GM18868 (cell line): Measurements from ENCODE around the gene TMEM120B.
"Not testable (repeated sequence)": the region's sequence is repeated elsewhere in the genome, so short reads cannot be mapped to it uniquely, and the experiment has no call there.

ENCODE experiments used
- ATAC-seq: cut with Tn5 transposase; IDR thresholded peaks from one replicate; pipeline ENCODE4 v1.9.1; 2021; ENCODE audit warnings: mild to moderate bottlenecking, moderate library complexity; ENCODE audit not compliant: unreplicated experiment

Gene TMEM120B

DNA sequence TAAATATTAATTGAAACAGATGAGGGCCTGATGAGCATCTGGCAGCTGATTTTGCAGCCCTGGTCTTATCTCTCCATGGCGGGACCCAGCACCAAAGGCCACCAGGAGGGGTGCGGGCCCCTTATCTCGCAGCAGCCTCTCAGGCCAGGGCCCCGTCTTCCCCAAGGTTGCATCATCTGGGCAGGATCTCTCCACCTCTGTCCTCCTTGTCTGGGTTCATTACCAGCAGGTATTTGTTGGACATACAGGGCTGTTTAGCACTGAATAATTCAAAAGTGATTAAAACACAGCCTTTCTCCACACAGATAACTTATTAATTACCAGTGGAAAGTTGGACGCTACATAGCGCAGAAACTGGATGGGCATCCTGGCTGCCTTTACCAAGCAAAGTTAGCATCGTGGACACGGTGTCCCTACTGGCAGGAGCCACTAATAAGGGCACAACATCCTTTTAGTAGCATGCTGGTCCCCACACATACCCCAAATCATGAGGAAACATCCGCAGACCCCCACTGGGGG is 25.8 kb downstream of the TMEM120B start:
- no peak for ATAC-seq

DNA sequence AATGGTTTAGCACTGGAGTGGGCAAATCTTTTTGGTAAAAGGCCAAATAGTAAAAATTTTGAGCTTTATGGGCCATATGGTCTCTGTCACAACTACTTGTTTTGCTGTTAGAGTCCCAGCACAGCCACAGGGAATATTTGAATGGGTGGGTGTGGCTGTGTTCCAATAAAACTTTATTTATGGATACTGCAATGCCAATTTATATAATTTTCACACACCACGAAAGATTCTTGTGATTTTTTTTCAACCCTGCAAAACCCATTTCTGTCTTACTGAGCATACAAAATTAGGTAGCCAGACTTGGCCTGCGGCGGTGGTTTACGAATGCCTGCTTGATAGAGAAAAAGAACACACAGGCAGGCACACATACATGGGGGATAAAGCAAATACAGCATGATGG is 28.3 kb downstream of the TMEM120B start:
- no peak for ATAC-seq

DNA sequence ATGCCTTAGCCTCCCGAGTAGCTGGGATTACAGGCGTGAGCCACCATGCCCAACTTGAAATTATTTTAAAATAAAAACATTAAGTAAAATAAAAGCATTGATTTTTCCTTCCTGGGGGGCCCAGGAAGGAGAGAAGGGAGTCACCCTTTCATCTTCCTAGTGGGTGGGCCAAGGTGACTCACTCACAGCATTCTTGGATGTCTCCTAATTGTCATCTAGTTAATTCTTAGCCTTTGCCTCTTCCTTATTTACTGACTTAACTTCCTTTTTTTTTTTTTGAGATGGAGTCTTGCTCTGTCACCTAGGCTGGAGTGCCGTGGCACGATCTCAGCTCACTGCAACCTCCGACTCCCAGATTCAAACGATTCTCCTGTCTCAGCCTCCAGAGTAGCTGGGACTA is 29.2 kb downstream of the TMEM120B start:
- no peak for ATAC-seq

DNA sequence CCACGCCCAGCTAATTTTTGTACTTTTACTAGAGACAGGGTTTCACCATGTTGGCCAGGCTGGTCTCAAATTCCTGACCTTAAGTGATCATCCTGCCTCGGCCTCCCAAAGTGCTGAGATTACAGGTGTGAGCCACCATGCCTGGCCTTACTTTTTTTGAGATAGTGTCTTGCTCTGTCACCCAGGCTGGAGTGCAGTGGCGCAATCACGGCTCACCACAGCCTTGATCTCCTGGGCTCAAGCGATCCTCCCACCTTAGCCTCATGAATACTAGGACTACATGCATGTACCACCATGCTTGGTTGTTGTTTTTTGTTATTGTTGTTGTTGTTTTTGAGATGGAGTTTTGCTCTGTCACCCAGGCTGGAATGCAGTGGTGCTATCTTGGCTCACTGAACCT is 33.0 kb downstream of the TMEM120B start:
- not testable (repeated sequence) for ATAC-seq

DNA sequence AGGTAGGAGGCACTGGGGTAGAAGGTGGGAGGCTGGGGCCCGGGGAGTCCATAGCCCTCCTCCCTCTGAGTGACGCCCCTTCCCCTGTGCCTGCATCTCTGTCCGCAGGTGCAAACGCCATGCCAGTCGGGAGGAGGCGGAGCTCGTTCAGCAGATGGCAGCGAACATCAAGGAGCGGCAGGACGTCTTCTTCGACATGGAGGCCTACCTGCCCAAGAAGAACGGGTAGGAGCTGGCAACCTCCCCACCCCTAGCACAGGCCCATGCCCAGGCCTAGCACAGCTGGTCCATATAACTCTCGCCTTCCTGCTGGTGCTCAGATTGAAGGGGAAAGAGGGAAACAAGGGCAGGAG is 35.6 kb downstream of the TMEM120B start:
- ATAC-seq: no peak

DNA sequence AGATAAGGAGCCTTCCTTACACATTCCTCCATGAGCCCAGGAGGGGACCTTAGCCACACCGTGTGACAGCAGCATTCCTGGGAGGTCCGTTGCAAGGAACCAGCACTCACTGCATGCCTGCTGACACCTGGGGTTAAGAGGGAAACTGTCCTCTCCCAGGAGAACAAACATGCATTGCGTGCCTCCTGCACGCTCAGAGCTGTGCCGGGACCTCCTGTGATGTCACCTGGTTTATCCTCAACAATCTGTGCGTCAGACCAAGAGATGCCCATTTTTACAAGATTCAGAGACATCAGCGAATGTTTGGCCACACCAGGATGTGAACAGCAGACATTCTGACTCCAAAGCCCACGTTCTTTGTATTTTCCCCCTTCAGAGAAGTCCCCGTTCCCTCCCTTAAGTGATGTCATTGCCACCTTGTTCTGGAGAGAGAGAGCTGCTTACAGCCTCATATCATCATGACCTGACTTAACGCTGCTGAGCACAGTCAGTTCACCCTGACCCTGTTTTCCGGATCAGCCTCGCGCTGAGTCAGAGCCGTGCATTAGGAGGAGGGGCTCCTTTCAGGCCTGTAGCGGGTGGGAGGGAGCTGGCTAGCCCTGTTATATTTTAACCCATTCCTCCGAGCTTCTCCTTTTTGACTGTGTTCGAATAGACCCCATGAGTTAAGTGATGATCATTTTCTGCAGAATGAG is 36.2 kb downstream of the TMEM120B start:
- ATAC-seq: no peak

DNA sequence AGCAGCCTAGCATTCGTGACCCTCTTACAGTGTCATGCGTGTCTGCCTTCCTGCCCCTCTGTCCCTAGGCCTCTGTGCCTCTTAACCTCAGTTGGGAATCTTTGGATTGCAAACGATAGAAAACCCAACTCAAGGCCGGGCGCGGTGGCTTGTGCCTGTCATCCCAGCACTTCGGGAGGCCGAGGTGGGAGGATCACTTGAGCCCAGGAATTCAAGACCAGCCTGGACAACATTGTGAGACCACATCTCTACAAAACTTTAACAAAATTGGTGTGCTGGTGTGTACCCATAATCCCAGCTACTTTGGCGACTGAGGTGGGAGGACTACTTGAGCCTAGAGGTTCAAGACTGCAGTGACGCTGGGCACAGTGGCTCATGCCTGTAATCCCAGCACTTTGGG is 36.7 kb downstream of the TMEM120B start:
- ATAC-seq: no peak

DNA sequence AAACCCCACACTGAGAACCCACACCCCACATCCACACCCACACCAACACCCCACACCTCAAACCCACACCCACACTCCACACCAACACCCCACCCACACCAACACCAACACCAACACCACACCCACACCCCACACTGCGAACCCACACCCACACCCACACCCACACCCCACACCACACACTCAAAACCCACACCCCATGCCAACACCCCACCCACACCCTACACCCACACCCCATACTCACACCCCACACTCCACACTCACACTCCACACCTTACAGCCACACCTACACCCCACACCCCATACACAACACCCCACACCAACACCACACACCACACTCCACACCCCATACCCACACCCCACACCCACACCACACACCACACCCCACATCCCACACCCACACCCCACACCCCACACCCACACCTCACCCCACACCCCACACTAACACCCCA is 38.0 kb downstream of the TMEM120B start:
- no peak for ATAC-seq

DNA sequence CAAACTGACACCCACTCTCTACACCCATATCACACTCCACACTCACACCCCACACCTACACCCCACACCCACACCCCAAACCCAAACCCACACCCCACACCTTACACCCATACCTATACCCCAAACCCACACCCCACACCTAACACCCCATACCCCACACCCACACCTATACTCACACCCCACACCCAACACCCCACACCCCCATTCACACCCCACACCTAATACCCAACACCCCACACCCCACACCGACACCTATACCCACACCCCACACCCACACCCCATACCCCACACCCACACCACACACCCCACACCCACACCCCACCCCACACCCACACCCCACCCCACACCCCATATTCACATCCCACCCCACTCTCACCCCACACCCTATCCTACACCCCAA is 38.5 kb downstream of the TMEM120B start:
- no peak for ATAC-seq

DNA sequence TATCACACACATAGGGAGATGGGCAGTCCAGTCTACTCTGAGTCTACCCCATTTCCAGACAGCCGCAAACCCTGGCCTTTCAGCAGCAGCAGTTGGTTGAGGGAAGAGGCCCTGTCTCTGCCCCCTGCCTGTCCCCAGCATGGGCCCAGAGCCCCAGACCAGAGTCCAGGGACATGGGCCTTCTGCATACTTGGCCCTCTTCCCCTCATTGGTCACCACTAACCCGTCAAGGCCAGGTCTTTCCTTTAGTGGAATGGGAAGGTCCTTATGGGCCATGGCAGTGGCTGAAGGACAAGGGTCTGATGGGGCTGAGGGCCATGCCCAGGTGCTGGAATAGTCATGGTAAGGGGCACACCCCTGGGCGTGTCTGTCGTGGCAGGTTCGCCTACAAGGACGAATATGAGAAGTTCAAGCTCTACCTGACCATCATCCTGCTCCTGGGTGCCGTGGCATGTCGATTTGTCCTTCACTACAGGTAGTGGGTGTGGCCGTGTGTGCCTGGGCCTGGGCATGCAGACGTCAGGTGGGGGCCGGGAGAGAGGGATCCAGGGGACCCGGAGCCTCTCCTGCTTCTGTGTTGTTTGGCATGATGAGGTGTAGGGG is 39.3 kb downstream of the TMEM120B start:
- ATAC-seq: no peak

DNA sequence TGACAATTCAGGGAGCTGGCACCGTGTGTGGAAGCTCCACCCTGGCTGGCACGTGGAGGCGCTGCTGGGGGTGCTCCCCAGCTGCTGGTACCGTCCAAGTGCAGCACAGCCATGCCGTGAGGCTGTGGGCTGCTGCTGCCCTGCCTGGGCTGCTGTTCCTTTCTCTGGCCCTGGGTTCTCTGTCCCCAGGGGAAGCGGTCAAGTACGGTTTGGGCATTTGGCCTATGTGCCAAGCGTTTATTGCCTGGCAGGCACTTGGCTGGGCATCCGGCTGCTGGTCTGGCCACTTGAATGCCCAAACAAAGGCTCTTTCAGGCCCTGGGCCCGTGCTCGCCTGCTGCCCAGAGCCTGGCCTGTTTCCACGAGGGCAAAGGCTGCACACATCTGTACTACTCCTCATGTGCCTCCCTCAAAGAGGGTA is 41.3 kb downstream of the TMEM120B start:
- ATAC-seq: no peak

DNA sequence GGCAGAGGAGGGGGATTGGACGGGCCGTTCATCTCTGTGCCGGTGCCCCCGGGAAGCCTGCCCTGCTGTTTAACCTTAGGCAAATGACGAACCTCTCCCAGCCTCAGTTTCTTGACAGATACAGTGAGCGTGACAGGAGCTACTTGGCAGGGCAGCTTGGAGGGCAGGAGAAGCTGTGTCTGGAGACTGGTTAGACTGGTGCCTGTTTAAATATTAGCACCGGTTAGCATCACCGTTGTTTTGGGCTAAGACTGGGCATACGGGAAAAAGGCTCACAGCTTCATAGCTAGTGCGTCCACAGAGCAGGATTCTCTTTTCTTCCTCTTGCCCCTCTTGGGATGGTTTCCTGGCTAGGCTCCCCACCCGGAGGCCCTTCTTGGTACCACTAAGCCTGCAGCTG is 42.3 kb downstream of the TMEM120B start:
- ATAC-seq: no peak

DNA sequence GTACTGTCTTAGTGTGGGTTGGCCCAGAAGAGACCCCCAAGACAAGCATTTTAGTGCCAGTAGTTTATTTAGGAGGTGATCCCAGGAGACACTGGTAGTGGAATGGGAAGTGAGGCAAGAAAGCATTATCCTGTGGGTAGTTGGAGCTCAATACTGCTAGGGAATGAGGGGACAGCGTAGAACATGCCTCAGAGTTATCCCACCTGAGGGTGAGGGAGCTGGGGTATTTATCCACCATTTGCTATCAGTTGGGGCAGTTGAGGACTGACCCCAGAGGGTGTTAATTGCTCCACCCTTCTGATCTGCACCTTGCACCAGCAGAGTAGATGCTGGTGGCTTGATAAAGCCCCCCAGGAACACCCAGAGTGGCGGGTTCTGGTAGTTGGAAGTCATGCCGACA is 43.0 kb downstream of the TMEM120B start:
- ATAC-seq: no peak

DNA sequence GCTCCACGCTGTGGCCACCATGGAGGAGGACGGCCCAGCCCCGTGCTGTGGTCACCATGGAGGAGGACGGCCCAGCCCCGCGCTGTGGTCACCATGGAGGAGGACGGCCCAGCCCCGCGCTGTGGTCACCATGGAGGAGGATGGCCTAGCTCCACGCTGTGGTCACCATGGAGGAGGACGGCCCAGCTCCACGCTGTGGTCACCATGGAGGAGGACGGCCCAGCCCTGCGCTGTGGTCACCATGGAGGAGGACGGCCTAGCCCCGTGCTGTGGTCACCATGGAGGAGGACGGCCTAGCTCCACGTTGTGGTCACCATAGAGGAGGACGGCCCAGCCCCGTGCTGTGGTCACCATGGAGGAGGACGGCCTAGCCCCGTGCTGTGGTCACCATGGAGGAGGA is 46.0 kb downstream of the TMEM120B start:
- ATAC-seq: not testable (repeated sequence)

DNA sequence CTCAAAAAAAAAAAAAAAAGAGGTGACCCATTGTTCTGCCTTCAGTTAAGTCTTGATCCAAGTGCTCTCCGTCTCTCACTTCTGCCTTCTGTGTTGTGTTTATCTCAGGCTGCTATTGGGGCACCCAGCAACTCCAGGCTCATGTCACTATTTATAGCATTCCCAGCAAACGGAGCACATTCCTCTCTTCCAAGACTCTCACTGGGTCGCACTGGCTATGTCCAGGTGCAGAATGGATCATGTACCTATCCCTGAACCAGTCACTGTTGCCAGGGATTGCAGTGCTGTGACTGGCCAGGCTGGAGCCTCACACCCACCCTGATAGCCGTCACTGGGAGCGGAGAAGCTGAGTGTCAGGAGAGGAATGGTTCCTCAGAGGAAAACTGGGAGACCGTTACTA is 49.7 kb downstream of the TMEM120B start:
- ATAC-seq: no peak

DNA sequence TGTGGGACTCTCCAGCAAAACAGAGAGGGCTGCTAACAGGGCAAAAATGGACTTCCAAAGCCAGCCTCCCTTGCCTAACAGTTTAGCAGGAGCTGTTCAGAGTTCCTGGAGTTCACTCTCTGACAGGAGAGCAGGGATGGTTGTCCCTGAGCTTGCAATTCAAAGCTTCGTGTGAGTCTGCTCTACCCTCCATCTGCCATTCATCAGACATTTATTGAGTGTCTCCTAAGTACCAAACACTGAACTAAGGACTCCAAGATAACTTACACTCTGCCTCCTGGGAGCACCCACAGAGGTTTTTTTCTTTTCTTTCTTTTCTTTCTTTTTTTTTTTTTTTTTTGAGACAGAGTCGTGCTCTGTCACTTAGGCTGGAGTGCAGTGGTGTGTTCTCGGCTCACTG is 52.3 kb downstream of the TMEM120B start:
- no peak for ATAC-seq

DNA sequence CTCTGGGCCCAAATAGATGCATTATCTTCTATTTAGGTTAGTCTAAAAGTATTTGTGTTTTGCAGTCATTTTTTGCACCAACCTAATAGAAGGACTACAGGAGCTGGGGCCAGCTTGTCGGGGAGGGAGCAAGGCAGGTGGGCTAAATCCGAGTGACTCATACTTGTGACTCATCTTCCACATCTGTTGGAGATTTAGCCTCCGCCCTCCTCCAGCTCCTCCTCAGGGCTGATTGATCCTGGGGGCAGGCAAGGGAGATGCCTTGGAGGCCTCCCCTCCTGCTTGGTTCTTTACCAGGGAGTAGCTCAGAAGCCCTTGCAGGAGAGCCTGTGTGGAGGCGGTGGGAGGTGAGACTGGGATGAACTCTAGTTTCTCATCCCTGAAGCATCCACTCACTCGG is 53.0 kb downstream of the TMEM120B start:
- no peak for ATAC-seq

DNA sequence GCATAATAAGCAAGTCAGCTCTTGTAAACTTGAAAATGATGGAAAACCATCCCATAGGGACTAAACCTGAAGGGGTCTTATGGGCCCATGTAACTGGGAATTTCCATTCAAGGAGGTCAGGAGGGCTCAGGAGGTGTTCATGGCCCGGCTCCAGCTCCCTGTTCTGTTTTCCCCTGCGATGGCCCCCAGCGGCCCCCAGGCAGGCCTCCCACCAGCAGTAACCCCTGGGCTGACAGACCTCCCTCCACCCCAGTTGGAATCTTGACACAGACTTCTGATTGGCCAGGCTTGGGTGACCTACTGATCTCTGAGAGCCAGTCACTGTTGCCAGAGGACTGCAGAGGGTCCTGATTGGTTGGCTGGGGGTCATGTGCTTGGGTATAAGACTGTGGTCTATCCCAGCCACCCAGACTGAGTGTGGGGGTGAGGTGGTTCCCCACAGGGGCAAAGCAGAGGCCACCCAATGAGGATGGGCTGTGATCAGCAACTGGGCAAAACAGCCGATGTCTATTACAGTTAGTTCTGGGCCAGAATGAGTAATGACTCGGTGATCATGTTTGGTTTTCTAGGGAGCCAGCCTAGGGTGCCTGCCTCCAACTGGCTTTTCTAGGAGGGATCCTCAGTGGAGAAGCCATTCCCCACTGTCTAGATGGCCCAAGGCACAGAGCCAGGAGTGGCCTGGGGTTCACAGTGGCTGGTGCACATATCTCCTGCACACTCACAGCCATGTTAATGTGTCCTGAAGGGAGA is 53.9 kb downstream of the TMEM120B start:
- no peak for ATAC-seq

DNA sequence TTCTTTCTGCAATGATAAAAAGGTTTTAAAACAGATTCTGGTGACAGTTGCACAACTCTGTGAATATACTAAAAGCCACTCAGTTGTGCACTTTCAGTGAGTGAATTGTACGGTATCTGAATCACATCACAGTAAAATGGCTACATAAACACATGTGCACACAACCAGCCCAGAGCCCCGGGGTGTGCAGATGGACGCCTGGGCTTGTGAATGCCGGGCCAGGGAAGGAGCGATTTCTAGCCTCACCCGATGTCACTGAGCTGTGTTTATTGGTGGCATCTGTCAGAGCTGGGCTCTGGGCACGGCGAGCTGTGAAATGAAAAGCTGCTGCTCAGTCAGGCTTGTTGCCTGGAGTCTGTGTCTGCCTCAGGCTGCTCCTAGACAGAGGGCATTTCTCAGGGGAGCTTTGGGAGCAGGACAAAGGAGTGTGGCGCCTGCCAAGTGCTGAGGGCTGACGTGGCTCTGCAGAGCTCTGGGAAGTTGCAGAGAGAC is 55.0 kb downstream of the TMEM120B start:
- ATAC-seq: no peak

DNA sequence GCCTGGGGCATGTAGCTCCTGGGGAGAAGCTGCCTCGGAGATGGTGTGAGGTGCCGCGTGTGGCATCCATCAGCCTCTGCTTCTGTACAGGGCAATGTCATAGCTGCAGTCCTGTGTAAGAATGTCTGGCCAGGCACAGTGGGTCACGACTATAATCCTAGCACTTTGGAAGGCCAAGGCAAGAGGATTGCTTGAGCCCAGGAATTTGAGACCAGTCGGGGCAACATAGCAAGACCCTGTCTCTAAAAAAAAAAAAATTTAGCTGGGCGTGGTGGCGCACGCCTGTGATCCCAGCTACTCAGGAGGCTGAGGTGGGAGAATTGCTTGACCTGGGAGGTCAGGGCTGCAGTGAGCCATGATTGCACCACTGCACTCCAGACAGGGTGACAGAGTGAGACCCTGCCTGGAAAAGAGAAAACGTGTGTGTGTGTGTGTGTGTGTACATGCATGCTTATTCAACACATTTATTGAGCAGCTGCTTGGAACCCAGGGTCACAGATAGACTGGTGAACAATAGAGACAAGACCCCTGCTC is 56.8 kb downstream of the TMEM120B start:
- ATAC-seq: no peak

DNA sequence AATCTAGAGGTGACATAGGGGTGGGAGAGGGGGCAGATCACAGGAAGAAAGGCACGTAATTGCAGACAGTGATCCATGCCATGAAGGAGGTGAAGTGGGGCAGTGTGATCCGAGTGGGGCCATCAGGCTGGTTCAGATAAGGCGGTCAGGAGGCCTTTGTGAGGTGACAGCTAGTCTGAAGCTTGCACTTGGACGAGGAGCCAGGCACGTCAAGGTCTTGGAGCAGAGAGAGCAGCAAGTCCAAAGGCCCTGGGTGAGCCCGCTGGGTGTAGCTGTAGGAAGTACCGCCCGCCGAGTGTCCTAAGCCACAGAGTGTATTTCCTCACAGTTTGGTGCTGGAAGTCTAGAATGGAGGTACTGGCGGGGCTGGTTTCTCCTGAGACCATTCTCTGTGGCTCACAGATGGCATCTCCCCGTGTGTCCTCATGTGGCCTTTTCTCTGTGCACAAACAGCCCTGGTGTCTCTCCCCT is 57.3 kb downstream of the TMEM120B start:
- no peak for ATAC-seq
